K562 (cell line): ENCODE measurements around the gene GNA15. TPM values are rescaled to one million over a fixed set of nuclear protein-coding genes. Genes with fewer than 3 reads are reported as not detected.

ENCODE experiments used
- BCOR ChIP-seq: fragments of 450-650 bp; IDR thresholded peaks from 2 replicates; pipeline ENCODE4 v1.6.1; 2016
- GATA2 ChIP-seq: sonication (generic); formaldehyde crosslinking; IDR thresholded peaks from 2 replicates; pipeline ENCODE4 v1.4.0; 2020; ENCODE audit warnings: mild to moderate bottlenecking, missing genetic modification reagents
- GTF3C2 ChIP-seq: IDR thresholded peaks from 3 replicates; pipeline ENCODE4 v1.6.1; 2011; ENCODE audit warnings: borderline replicate concordance, mild to moderate bottlenecking, moderate library complexity; ENCODE audit not compliant: insufficient read length; ENCODE audit errors: extremely low read depth
- MYNN ChIP-seq, 2 experiments: sonication (generic); formaldehyde crosslinking in 1 of 2; IDR thresholded peaks; 2 replicates each; pipeline versions ENCODE4 v1.5.0 to v1.6.1; 2016 to 2020; ENCODE audit warnings: antibody characterized with exemption in 1 of 2, missing genetic modification reagents in 1 of 2
- REST ChIP-seq, 2 experiments: fragments of 450-650 bp; formaldehyde crosslinking in 1 of 2; IDR thresholded peaks; 2 replicates each; pipeline versions ENCODE4 v1.4.0 to v1.6.1; 2014 to 2020; ENCODE audit warnings: mild to moderate bottlenecking in 2 of 2, borderline replicate concordance in 1 of 2, low read depth in 1 of 2
- SMARCA4 ChIP-seq: fragments of 450-650 bp; IDR thresholded peaks from 2 replicates; pipeline ENCODE4 v1.6.1; 2016
- polyA plus RNA-seq, 8 experiments: library from polyadenylated mRNA; depleted of rRNA in 4 of 8; stranded (reverse) in 5 of 8; unstranded in 3 of 8; fragments of >200 nt; fragmentation: Nextera tagmentation in 2 of 8; fragmentation: Illumina TruSeq in 1 of 8; extraction: Ambion mirVana in 2 of 8; extraction: Trizol in 1 of 8; gene quantifications; 2 replicates each; pipeline versions ENCODE4 v1.2.1 to v1.2.3, GENCODE V29; 2011 to 2014; ENCODE audit warnings: inconsistent platforms in 1 of 8, missing spikeins in 1 of 8
- total RNA-seq, 7 experiments: library from RNA; depleted of rRNA in 6 of 7; stranded (reverse); fragments of >200 nt in 6 of 7; fragmentation: Illumina TruSeq in 2 of 7; extraction: Trizol in 2 of 7; gene quantifications; 2 replicates each; pipeline versions ENCODE4 v1.2.1 to v1.2.3, GENCODE V29; 2011 to 2021; ENCODE audit warnings: low replicate concordance in 1 of 7

Gene GNA15
- total and polyA plus RNA-seq, 9 of the 15 experiments (the other 6 are each of a cell fraction or from before 2014, with no cell fraction given), result 0.03 to 0.24 (median 0.11) TPM; not detected in 1

- no peak for TF ChIP-seq REST (IDR thresholded peaks at IDR 0.05; ENCODE audit: borderline replicate concordance)
- TF ChIP-seq REST (CRISPR knock-in tag; IDR thresholded peaks at IDR 0.05; ENCODE audit: low read depth), result no peak
- TF ChIP-seq BCOR, result peak; percentile 100
- 0 out of 2 replicates have a peak, but pooled peaks have one; percentile 52 for TF ChIP-seq MYNN (IDR thresholded peaks at IDR 0.05)
- no peak for TF ChIP-seq MYNN (CRISPR knock-in tag; IDR thresholded peaks at IDR 0.05)
- TF ChIP-seq SMARCA4, result peak; percentile 70
- TF ChIP-seq GTF3C2, result peak; percentile 84
- TF ChIP-seq GATA2 (CRISPR knock-in tag), result peak; percentile 29; the same call in 1 of the 2 replicates
These were observed 48.1 kb downstream of the GNA15 start (continued) for GRCh38 chr19:3183721-3184641.
